ENCODE data around the gene NUCKS1. TPM values are rescaled to one million over a fixed set of nuclear protein-coding genes. Genes with fewer than 3 reads are reported as not detected.

NUCKS1 gene
- total and polyA plus RNA-seq, 2 of the 8 experiments (the other 6 are each of a cell fraction or from before 2014, with no cell fraction given), result 126 to 461 TPM

DNA sequence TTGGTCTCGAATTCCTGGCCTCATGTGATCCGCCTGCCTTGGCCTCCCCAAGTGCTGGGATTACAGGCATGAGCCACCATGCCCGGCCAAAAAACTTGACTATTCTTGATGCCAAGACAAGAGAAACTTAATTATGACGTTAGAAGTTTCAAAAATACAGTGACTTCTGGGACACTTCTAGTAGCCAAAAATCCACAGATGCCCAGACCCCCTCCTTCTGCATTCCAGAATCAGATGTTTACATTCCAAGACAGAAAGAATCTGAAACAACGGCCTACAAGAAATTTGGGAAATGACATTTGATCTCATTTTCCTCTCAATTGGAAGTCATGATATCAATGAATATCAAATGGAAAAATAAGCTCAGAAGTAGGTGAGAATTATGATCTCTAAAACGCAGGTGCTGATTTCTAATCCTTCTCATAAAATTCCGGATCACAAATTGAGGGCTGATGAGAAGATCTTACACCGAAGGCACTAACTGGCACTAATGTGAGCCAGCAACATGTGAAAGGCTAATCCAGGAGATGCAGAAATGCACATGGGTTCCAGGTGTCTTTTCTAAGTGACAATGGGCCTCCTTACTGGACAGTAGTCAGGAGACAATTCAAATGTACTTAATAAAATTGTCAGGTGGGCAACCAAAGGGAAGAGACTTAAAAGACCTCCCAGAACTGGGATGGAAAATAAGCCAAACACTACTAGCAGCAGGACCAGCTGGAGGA, 19.8 kb upstream of the NUCKS1 start:
- ChIA-PET CTCF (ENCODE audit: partially characterized antibody) (interaction anchor here (1.0 to 1.3 kb wide), 2 partner anchors 59 to 107 kb away, joined by 3 to 4 read pairs; no protein-coding TSS in a partner anchor), POLR2A (ENCODE audit: partially characterized antibody) (no interaction called here)
- H3K4me2 ChIP-seq (ENCODE audit: insufficient read depth in 1 of 2, low read depth in 2 of 2, low read length in 2 of 2), result no peak overlapping the region
- no peak for FAIRE-seq
- H3K27me3 ChIP-seq (replicated peaks in 1 of 4; ENCODE audit: control insufficient read depth in 3 of 4, extremely low read depth in 1 of 4, insufficient read depth in 3 of 4, low read length in 3 of 4), result peaks cover 2 to 8% (median 7%) of the 10 kb centered on the region in 4 experiments; a peak in 5 of 7 replicates
- no peak overlapping the region for H3K18ac ChIP-seq (ENCODE audit: extremely low read depth, low read length)
- WGBS, 2 experiments (ENCODE audit: extremely low coverage in 1 of 2, insufficient coverage in 1 of 2, insufficient read length in 1 of 2, insufficient replicate concordance in 2 of 2, low coverage in 1 of 2, low lambda C conversion rate in 2 of 2, missing lambda C conversion rate in 1 of 2), result 89% methylated on average over 8 of the region's 8 CpGs; no CpG with 5 or more reads in 1 of the 2 experiments
- H3K23me2 ChIP-seq (ENCODE audit: low read depth, low read length), result peaks cover 3% of the 10 kb centered on the region
- H2AK5ac ChIP-seq (ENCODE audit: low read depth, low read length), result no peak overlapping the region
- H3K4me3 ChIP-seq (ENCODE audit: extremely low read depth in 1 of 4, insufficient read depth in 2 of 4, low read depth in 3 of 4, low read length in 4 of 4), result no peak overlapping the region
- no peaks in the 10 kb centered on the region for H3K79me1 ChIP-seq (ENCODE audit: low read depth, low read length)
- H4K5ac ChIP-seq (ENCODE audit: insufficient read length, low read depth, low read length), result no peak overlapping the region
- no peaks in the 10 kb centered on the region for H3K36me3 ChIP-seq (ENCODE audit: control insufficient read depth in 2 of 4, insufficient read depth in 4 of 4, low read length in 3 of 4)
- H4K20me1 ChIP-seq (replicated peaks in 1 of 2; ENCODE audit: control insufficient read depth in 1 of 2, insufficient read depth in 2 of 2, low read length in 2 of 2), result no peaks in the 10 kb centered on the region
- no peaks in the 10 kb centered on the region for H3K9me3 ChIP-seq (ENCODE audit: insufficient read depth in 2 of 2, low read depth in 1 of 2, low read length in 1 of 2)
- H2BK5ac ChIP-seq (ENCODE audit: low read depth, low read length), result no peak overlapping the region
- H3K9ac ChIP-seq (replicated peaks in 1 of 4; ENCODE audit: extremely low read depth in 1 of 4, low read depth in 3 of 4, low read length in 3 of 4), result no peak overlapping the region
- H2AFZ ChIP-seq (ENCODE audit: low read length), result no peak overlapping the region
- H4K8ac ChIP-seq (ENCODE audit: extremely low read depth, insufficient read depth, low read length), result no peak overlapping the region
- H4K91ac ChIP-seq (replicated peaks; ENCODE audit: insufficient read length, low read length), result no peak overlapping the region
- H3K14ac ChIP-seq (ENCODE audit: insufficient read length), result no peak overlapping the region
- H3K4me1 ChIP-seq (replicated peaks in 1 of 4; ENCODE audit: control insufficient read depth in 3 of 4, insufficient read depth in 4 of 4, low read length in 3 of 4), result peaks cover 0 to 7% (median 5%) of the 10 kb centered on the region in 4 experiments; a peak in 4 of 7 replicates
- no peak for DNase-seq (ENCODE audit: low read depth in 1 of 2, low spot score in 2 of 2)
- H2BK20ac ChIP-seq (ENCODE audit: low read length), result no peak overlapping the region
- H3K23ac ChIP-seq (ENCODE audit: insufficient read length), result no peak overlapping the region
- no peak overlapping the region for H2BK12ac ChIP-seq (ENCODE audit: low read depth, low read length)
- no peak overlapping the region for H3K27ac ChIP-seq (ENCODE audit: low read depth, low read length)
- H3K56ac ChIP-seq (replicated peaks; ENCODE audit: insufficient read length, low read depth, low read length), result no peak overlapping the region
- no peak overlapping the region for H2BK15ac ChIP-seq (ENCODE audit: low read length)
- no peaks in the 10 kb centered on the region for H3K79me2 ChIP-seq (ENCODE audit: control insufficient read depth in 1 of 2, insufficient read depth in 2 of 2, low read length in 2 of 2)
- no peak overlapping the region for H2BK120ac ChIP-seq (replicated peaks; ENCODE audit: low read depth, low read length)
- H3K4ac ChIP-seq (replicated peaks; ENCODE audit: insufficient read length, low read depth, low read length), result no peak overlapping the region

Measured in H1 (cell line).